Astrocyte of the cerebellum (primary cell): ENCODE data around the gene BTG4.
A peak's percentile ranks its signal among the peaks of the same experiment; 100 is the strongest.

Source experiments
- DNase-seq: peaks from one replicate; pipeline ENCODE4 v3.0.0-alpha.2; 2011; ENCODE audit warnings: low read depth
- H3K4me3 ChIP-seq: 2 replicates; pipeline ENCODE4 v1.5.1; 2011; ENCODE audit warnings: mild to moderate bottlenecking, low read depth, low read length, moderate library complexity
- in situ Hi-C: cut with HindIII; loops from 2 replicates; pipeline ENCODE4 v1.10.0; 2017; ENCODE audit warnings: low sequenced_read_pairs
- TF ChIP-seq, protein P1 (sequence below): IDR thresholded peaks from 2 replicates; pipeline ENCODE4 v1.5.1; 2012; ENCODE audit warnings: low read length, low read depth, moderate library complexity, mild to moderate bottlenecking; ENCODE audit errors: missing control alignments

BTG4 gene

DNA sequence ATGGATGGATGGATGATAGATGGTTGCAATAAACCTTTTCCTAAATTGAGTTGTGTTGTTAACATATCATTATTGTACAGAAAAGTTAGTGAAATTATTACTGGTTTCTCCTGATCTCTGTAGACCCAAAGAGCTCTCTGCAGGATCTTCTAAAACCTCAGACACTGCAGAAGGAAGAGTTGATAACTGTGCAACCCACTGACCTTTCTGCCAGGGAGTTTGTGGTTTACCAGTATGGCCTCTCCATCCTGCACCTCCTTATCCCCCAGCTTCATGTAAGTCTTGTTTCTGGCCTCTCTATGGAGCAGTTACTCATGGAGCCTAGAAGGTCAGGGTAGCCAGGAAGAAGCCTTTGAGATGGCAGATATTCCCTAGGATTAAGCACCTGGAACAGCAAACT, 45.6 kb downstream of the BTG4 start:
- no peak for DNase-seq
- no peak overlapping the region for H3K4me3 ChIP-seq
- TF ChIP-seq, protein P1, sequence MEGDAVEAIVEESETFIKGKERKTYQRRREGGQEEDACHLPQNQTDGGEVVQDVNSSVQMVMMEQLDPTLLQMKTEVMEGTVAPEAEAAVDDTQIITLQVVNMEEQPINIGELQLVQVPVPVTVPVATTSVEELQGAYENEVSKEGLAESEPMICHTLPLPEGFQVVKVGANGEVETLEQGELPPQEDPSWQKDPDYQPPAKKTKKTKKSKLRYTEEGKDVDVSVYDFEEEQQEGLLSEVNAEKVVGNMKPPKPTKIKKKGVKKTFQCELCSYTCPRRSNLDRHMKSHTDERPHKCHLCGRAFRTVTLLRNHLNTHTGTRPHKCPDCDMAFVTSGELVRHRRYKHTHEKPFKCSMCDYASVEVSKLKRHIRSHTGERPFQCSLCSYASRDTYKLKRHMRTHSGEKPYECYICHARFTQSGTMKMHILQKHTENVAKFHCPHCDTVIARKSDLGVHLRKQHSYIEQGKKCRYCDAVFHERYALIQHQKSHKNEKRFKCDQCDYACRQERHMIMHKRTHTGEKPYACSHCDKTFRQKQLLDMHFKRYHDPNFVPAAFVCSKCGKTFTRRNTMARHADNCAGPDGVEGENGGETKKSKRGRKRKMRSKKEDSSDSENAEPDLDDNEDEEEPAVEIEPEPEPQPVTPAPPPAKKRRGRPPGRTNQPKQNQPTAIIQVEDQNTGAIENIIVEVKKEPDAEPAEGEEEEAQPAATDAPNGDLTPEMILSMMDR = no peak
- in situ Hi-C loops = no loop called here

DNA sequence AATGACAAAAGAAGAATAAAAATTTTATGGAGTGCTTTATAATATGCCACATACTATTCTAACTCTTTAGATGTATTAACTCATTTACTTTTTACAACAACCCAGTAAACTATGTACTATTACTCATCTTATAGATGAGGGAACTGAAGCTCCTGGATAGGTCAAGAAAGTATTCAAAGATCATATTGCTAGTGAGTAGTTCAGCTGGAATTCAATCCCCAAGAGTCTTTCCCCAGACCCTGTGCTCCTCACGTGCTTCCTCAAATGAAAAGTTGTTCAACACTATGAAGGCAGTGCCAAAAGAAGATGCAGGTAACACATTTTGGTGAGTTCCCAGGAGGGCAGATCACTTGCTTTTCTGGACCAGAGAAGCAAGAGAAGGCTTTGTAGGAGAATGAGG, 46.8 kb downstream of the BTG4 start:
- in situ Hi-C loops = no loop called here
- TF ChIP-seq, protein P1 = no peak
- DNase-seq = no peak
- H3K4me3 ChIP-seq = no peak overlapping the region

DNA sequence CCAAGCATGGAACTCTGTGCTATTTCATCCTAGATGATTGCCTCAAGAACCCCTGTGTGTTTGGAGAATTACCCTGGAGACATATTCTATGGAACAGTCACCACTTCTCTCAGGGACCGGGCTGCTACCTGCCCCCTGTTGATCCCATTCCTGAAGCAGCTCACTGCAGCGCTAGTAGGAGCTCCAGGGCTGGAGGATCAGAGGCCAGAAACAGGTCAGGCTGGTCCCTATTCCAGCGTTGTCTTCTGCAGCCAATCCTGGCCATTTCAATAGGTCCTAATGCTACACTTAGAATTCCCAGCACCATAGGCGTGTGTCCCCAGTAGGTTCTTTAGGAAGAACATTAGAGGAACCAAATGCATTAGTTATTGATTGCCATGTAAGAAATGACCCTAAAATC, 48.9 kb downstream of the BTG4 start:
- in situ Hi-C loops = no loop called here
- TF ChIP-seq, protein P1 = no peak
- no peak overlapping the region for H3K4me3 ChIP-seq
- no peak for DNase-seq

DNA sequence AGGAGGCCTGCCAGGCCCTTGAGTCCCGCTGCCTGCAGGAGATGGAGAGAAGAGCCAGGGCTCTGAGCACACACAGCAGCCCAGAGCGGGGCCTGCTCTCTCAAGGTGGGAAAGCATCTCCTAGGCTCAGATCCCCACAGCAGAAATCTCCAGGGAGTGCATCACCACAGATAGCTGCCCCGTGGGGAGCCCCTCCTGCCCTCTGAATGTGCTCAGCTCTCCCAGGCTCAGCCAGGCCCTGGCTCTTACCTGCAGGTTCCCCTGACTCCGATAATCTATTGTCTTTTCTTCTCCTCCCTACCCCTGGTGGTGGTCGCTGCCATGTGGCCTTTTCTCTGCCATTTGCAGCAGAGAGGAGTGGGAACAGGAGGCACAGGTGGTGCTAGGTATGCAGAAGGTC, 49.9 kb downstream of the BTG4 start:
- TF ChIP-seq, protein P1 = no peak
- no peak overlapping the region for H3K4me3 ChIP-seq
- in situ Hi-C loops = no loop called here
- DNase-seq = no peak

- TF ChIP-seq, protein P1 = no peak
- no peak overlapping the region for H3K4me3 ChIP-seq
- in situ Hi-C loops = no loop called here
- no peak for DNase-seq
These were observed 50.5 kb downstream of the BTG4 start for GRCh38 chr11:111461460-111462235.

- DNase-seq = peak; percentile 27
- no peak overlapping the region for H3K4me3 ChIP-seq
- in situ Hi-C loops = no loop called here
- TF ChIP-seq, protein P1 = no peak
These were observed 51.3 kb downstream of the BTG4 start for GRCh38 chr11:111460856-111461255.

GRCh38 chr11:111460340-111460739, 51.8 kb downstream of the BTG4 start:
- in situ Hi-C loops = no loop called here
- no peak for DNase-seq
- no peak overlapping the region for H3K4me3 ChIP-seq
- TF ChIP-seq, protein P1 = no peak
